NCI-H345 treated with DMSO at 0.1 percent for 48 hours (cell line): ENCODE data around the gene HOXA9.
A peak's percentile ranks its signal among the peaks of the same experiment; 100 is the strongest.

Experiments
- DNase-seq: peaks from one replicate; lab custom pipeline; 2025; ENCODE audit not compliant: unreplicated experiment; lab: John Stamatoyannopoulos, UW

HOXA9 gene

GRCh38 chr7:27144781-27145164 lies 20.6 kb downstream of the HOXA9 start:
- no peak for DNase-seq

GRCh38 chr7:27143950-27144780 lies 21.2 kb downstream of the HOXA9 start:
- DNase-seq = no peak

GRCh38 chr7:27143023-27143949 lies 22.1 kb downstream of the HOXA9 start, which contains the start of gene HOXA5:
Gene HOXA5 (minus strand): TSS chr7:27143681. CDS start chr7:27143607, 74 bp downstream.
- DNase-seq = no peak

GRCh38 chr7:27142580-27143022 lies 22.7 kb downstream of the HOXA9 start:
- DNase-seq = no peak

GRCh38 chr7:27141923-27142579 lies 23.3 kb downstream of the HOXA9 start:
- no peak for DNase-seq

- no peak for DNase-seq
Observed at GRCh38 chr7:27141137-27141922, 24.0 kb downstream of the HOXA9 start.

GRCh38 chr7:27140126-27140857 lies 25.0 kb downstream of the HOXA9 start:
- no peak for DNase-seq

GRCh38 chr7:27139334-27140125 lies 25.8 kb downstream of the HOXA9 start:
- DNase-seq = no peak

GRCh38 chr7:27138985-27139333 lies 26.4 kb downstream of the HOXA9 start:
- no peak for DNase-seq

GRCh38 chr7:27138472-27138871 lies 26.9 kb downstream of the HOXA9 start:
- DNase-seq = no peak

- no peak for DNase-seq
Observed at GRCh38 chr7:27137640-27138315, 27.6 kb downstream of the HOXA9 start.

GRCh38 chr7:27134392-27134791 lies 30.9 kb downstream of the HOXA9 start:
- no peak for DNase-seq

- no peak for DNase-seq
Observed at GRCh38 chr7:27133409-27134231, 31.7 kb downstream of the HOXA9 start.

GRCh38 chr7:27132978-27133377 lies 32.4 kb downstream of the HOXA9 start:
- no peak for DNase-seq

GRCh38 chr7:27132214-27132613 lies 33.1 kb downstream of the HOXA9 start:
- no peak for DNase-seq

- DNase-seq = no peak
Observed at GRCh38 chr7:27131390-27131819, 33.9 kb downstream of the HOXA9 start.

GRCh38 chr7:27130540-27131389 lies 34.6 kb downstream of the HOXA9 start, which contains the start of gene HOXA4:
Gene HOXA4 (minus strand): TSS chr7:27130757. CDS start chr7:27130733, 24 bp downstream.
- DNase-seq = peak; percentile 47
